ENCODE results near the gene SPACA4. TPM values are rescaled to one million over a fixed set of nuclear protein-coding genes. Genes with fewer than 3 reads are reported as not detected.

The SPACA4 gene
- total and polyA plus RNA-seq, 10 of the 15 experiments (the other 5 are each of a cell fraction or from before 2014, with no cell fraction given), result not detected

DNA sequence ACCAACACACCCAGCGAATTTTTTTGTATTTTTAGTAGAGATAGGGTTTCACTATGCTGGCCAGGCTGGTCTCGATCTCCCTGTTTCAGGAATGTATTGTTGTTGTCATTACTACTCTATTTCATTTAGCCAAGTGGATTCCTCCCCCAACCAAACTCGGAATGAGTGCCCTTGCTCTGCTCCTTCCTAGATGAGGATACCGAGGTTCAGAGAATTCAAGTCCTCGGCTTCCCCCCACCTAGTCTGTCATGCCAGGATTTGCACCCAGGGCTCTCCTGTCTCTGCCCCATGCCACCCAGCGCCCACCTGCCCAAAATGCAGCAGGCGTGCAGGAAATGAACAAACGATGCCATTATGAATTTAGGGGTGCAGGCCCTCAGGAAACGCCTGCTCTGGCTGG lies 3.5 kb upstream of the SPACA4 start (continued):
- TF ChIP-seq, protein P1, sequence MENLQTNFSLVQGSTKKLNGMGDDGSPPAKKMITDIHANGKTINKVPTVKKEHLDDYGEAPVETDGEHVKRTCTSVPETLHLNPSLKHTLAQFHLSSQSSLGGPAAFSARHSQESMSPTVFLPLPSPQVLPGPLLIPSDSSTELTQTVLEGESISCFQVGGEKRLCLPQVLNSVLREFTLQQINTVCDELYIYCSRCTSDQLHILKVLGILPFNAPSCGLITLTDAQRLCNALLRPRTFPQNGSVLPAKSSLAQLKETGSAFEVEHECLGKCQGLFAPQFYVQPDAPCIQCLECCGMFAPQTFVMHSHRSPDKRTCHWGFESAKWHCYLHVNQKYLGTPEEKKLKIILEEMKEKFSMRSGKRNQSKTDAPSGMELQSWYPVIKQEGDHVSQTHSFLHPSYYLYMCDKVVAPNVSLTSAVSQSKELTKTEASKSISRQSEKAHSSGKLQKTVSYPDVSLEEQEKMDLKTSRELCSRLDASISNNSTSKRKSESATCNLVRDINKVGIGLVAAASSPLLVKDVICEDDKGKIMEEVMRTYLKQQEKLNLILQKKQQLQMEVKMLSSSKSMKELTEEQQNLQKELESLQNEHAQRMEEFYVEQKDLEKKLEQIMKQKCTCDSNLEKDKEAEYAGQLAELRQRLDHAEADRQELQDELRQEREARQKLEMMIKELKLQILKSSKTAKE (IDR thresholded peaks at IDR 0.05; ENCODE audit: low read depth, poor library complexity, severe bottlenecking), result no peak
- TF ChIP-seq NFXL1 (IDR thresholded peaks at IDR 0.05; ENCODE audit: borderline replicate concordance), result no peak

DNA sequence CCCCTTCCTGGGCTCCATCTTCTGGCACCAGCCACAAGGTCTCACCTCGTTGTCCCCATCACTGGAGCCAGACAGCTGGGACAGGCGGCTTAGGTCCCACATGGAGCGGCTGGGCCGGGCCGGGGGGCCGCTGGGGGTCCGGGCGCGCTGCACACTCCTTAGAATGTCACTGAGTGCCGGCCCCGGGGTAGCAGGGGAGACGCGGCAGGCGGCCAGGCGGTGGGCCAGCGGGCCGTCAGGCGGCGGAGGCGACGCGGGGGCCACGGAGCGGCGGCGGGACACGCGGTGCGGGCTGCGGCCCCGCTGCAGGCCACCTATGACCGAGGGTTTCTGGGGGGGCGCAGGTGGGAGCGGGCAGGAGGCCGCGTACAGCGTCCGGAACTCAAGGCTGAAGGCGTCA lies 3.1 kb upstream of the SPACA4 start:
- Histone ChIP-seq H3K36me3 (ENCODE audit: control insufficient read depth in 2 of 2, insufficient read depth in 2 of 2, low read length in 1 of 2) (no peaks in the 10 kb centered on the region), H3K9me3 (replicated peaks; ENCODE audit: control insufficient read depth, insufficient read depth, low read length) (no peaks in the 10 kb centered on the region), H4K20me1 (ENCODE audit: control insufficient read depth, insufficient read depth) (no peaks in the 10 kb centered on the region), H3K27ac (ENCODE audit: control insufficient read depth, insufficient read depth) (no peak overlapping the region), H3K27me3 (replicated peaks in 1 of 2; ENCODE audit: control insufficient read depth in 2 of 2, insufficient read depth in 2 of 2, low read length in 1 of 2) (no peaks in the 10 kb centered on the region), H3K9ac (ENCODE audit: control insufficient read depth, insufficient read depth, low read length) (no peak overlapping the region), H3K4me1 (ENCODE audit: control insufficient read depth, insufficient read depth, low read length) (no peaks in the 10 kb centered on the region), H3K4me3 (no peak overlapping the region), H3K4me2 (ENCODE audit: control insufficient read depth, insufficient read depth) (no peak overlapping the region), H2AFZ (ENCODE audit: control insufficient read depth, low read depth, low read length) (no peak overlapping the region), H3K79me2 (ENCODE audit: control insufficient read depth, insufficient read depth, low read length) (no peaks in the 10 kb centered on the region)
- ATAC-seq, result no peak
- no peak for DNase-seq (ENCODE audit: low read depth, low spot score)
- TF ChIP-seq CREB1 (IDR thresholded peaks at IDR 0.05; ENCODE audit: low read depth) (no peak), YY1 (IDR thresholded peaks at IDR 0.05; ENCODE audit: low read depth, low read length) (no peak), CBX3 (IDR thresholded peaks at IDR 0.05; ENCODE audit: borderline replicate concordance, low read depth) (no peak), BACH1 (IDR thresholded peaks at IDR 0.05; ENCODE audit: borderline replicate concordance) (no peak), SMAD5 (IDR thresholded peaks at IDR 0.05; ENCODE audit: low read depth) (no peak), MEF2A (IDR thresholded peaks at IDR 0.05; ENCODE audit: insufficient read depth, low read depth, low read length) (no peak)
- TF ChIP-seq, protein P2, sequence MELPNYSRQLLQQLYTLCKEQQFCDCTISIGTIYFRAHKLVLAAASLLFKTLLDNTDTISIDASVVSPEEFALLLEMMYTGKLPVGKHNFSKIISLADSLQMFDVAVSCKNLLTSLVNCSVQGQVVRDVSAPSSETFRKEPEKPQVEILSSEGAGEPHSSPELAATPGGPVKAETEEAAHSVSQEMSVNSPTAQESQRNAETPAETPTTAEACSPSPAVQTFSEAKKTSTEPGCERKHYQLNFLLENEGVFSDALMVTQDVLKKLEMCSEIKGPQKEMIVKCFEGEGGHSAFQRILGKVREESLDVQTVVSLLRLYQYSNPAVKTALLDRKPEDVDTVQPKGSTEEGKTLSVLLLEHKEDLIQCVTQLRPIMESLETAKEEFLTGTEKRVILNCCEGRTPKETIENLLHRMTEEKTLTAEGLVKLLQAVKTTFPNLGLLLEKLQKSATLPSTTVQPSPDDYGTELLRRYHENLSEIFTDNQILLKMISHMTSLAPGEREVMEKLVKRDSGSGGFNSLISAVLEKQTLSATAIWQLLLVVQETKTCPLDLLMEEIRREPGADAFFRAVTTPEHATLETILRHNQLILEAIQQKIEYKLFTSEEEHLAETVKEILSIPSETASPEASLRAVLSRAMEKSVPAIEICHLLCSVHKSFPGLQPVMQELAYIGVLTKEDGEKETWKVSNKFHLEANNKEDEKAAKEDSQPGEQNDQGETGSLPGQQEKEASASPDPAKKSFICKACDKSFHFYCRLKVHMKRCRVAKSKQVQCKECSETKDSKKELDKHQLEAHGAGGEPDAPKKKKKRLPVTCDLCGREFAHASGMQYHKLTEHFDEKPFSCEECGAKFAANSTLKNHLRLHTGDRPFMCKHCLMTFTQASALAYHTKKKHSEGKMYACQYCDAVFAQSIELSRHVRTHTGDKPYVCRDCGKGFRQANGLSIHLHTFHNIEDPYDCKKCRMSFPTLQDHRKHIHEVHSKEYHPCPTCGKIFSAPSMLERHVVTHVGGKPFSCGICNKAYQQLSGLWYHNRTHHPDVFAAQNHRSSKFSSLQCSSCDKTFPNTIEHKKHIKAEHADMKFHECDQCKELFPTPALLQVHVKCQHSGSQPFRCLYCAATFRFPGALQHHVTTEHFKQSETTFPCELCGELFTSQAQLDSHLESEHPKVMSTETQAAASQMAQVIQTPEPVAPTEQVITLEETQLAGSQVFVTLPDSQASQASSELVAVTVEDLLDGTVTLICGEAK (IDR thresholded peaks at IDR 0.05; ENCODE audit: borderline replicate concordance), result no peak
- BruUV-seq (replicated peaks), result no TSS peak
- ChIA-PET CTCF (interaction anchor here (0.9 kb wide), 1 partner anchor 19 kb away, joined by 3 read pairs; no protein-coding TSS in a partner anchor), RAD21 (ENCODE audit: unreplicated experiment) (no interaction called here), SMC1A (ENCODE audit: uncharacterized antibody, unreplicated experiment) (no interaction called here), POLR2A (no interaction called here)
- intact Hi-C loops (cut with micrococcal nuclease; ENCODE audit: unreplicated experiment), result no loop called here
- in situ Hi-C loops (cut with MboI), result no loop called here
- FAIRE-seq, result no peak
- WGBS (ENCODE audit: insufficient coverage, insufficient replicate concordance, low lambda C conversion rate, missing lambda C conversion rate), result 80% methylated on average over 39 of the region's 39 CpGs

Measured in GM12878 (cell line).